HG02981 (cell line): Measurements from ENCODE around the gene H6PD.

Experiments
- ATAC-seq: cut with Tn5 transposase; IDR thresholded peaks from one replicate; pipeline ENCODE4 v1.9.1; 2021; ENCODE audit warnings: mild to moderate bottlenecking, moderate library complexity; ENCODE audit not compliant: unreplicated experiment

H6PD gene

GRCh38 chr1:9314711-9315379 is 80.3 kb downstream of the H6PD start:
- no peak for ATAC-seq

- no peak for ATAC-seq
Measured at GRCh38 chr1:9315411-9316079, 81.0 kb downstream of the H6PD start.

DNA sequence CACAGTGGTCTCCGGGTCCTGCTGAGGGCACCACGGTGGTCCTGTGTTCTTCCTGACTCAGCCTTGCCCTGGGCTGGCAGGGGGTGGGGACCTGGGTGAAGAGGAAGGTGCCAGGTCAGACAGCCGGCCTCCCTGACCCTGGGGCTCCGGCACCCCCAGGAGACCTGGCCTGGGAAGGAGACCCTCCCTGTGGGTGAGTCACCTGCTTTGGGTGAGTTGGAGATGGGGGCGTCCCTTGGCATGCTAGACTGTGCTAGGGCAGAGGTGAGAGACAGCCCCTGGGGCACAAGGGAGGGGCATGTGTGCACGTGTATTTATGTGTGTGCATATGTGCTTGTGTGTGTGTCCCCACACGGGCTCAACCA is 81.5 kb downstream of the H6PD start:
- no peak for ATAC-seq

DNA sequence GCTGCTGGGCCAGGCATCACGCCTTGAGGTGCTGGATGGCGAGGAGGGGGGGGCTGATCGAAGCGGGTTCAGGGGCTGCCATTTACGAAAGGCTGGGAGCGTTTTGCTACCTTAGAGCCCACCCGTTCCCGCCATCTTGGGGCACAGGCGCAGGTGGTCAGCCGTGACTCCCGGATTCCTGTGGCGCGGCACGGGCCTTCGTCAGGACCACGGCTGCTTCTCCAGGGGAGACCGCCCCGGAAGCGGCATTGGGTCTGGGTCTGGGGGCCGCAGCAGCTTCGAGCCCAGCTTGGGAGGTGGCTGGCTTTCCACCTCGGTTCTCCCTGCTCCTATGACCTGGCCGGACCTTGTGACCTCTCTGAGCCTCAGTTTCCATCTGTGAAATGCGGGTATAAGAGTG is 81.9 kb downstream of the H6PD start:
- no peak for ATAC-seq

GRCh38 chr1:9317072-9317471 is 82.5 kb downstream of the H6PD start:
- no peak for ATAC-seq

DNA sequence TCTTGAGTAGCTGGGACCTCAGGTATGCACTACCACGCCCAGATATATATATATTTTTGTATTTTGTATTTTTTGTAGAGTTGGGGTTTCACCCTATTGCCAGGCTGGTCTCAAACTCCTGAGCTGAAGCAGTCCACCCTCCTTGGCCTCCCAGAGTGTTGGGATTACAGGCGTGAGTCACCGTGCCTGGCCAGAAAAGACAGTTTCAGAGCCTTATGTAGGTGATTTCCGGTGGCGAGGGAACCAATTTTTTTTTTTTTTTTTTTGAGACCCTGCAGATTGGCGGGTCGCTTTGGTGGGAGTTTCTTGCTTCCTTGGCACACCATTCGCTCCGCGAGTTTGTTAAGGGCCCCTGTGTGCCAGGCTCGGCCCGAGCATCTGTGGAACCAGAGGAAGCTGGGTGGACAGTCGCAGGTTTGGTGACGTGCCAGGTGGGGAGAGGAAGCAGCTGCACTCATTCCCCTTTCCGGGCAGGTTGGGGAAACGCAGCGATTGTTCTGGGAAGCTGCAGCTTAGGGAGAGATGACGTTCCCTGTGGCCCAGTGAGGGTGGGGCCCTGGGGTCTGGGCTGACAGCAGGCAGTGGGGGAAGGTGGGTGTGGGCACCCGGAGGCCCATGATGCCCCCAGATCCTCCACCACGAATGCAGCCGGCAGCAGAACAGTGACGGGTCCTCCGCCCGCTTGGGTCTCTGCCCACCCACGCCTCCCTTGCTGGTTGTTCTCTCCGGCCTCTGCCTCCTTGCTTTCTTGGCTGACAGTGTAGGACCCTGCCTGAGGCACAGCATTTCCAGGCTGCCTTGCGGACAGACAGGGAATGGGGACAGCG is 83.2 kb downstream of the H6PD start:
- no peak for ATAC-seq

DNA sequence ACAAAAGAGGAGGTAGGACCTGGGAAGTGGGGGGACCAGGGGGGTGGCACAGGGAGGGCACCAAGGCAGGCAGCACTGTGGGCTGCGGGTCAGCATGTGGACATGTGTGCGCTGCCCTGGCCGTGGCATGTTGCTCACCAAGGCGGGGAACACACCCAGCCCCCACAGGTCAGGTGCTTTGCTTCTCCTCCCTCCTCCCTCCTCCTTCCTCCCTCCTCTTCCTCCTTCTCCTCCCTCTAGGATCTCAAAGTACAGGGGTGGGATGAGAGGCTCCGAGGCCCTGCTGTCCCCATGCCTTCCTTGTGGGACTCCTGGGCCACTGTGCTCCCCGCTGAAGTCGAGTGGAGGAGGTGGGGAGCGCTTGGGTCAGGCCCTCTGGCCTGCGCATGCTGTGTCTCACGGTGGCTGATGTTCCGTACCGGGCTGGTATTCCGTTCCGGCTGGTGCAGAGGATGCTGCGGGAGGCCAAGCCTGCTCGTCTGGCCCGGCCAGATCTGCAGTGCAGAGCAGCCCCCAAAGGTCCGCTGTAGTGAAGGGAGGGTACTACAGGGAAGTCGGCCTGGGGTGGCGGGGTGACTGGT is 84.7 kb downstream of the H6PD start:
- ATAC-seq = no peak

DNA sequence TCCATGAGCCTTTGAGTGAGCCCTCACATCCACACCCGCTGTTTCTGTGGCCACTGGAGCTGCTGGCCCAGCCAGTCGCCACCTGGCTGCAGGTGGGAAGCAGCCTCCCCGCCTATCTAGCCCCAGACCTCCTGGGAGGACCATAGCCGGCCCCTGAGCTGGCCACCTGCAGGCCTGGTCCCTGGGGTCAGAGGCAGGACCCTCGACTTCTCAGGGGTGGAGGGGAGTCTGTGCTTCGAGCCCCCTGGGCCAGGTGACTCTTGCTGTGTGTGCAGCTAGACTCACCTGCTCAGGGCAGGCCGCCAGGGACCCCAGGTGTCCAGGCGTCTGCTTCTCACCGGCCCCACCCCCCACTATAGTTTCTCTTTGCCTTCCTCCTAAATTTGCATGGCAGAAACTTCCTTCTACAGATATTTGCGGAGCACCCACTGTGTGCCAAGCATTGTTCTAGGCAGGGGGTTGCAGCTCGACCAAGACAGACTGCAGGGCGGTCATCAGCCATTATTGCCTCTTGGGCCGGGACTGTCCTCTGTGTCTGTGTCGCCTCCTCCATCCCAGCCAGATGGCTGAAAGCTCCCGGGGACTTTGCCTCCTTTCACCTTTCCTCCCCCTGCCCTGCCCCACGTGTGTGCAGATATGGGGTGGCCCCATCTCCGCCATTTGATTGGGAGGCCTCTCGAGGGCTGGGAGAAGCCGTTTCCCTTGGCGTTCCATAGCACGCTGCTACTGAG is 85.4 kb downstream of the H6PD start:
- no peak for ATAC-seq
